ENCODE measurements around the gene PTDSS2. TPM values are rescaled to one million over a fixed set of nuclear protein-coding genes. Genes with fewer than 3 reads are reported as not detected.

The PTDSS2 gene
- total and polyA plus RNA-seq, 10 of the 15 experiments (the other 5 are each of a cell fraction or from before 2014, with no cell fraction given): 0.39 to 21.1 (median 10.8) TPM

GRCh38 chr11:520428-521176 is 70.5 kb downstream of the PTDSS2 start:
- Histone ChIP-seq H4K20me1 (ENCODE audit: control insufficient read depth, insufficient read depth) (no peaks in the 10 kb centered on the region), H3K4me1 (ENCODE audit: control insufficient read depth, insufficient read depth, low read length) (peaks cover 3% of the 10 kb centered on the region; the same call in 1 of the 2 replicates), H3K4me3 (no peak overlapping the region), H3K4me2 (ENCODE audit: control insufficient read depth, insufficient read depth) (no peak overlapping the region), H3K27ac (ENCODE audit: control insufficient read depth, insufficient read depth) (no peak overlapping the region), H3K9me3 (replicated peaks; ENCODE audit: control insufficient read depth, insufficient read depth, low read length) (no peaks in the 10 kb centered on the region), H3K9ac (ENCODE audit: control insufficient read depth, insufficient read depth, low read length) (no peak overlapping the region), H3K79me2 (ENCODE audit: control insufficient read depth, insufficient read depth, low read length) (no peaks in the 10 kb centered on the region), H3K36me3 (ENCODE audit: control insufficient read depth in 2 of 2, insufficient read depth in 2 of 2, low read length in 1 of 2) (no peaks in the 10 kb centered on the region), H3K27me3 (replicated peaks in 1 of 2; ENCODE audit: control insufficient read depth in 2 of 2, insufficient read depth in 2 of 2, low read length in 1 of 2) (no peaks in the 10 kb centered on the region), H2AFZ (ENCODE audit: control insufficient read depth, low read depth, low read length) (no peak overlapping the region)
- ChIA-PET RAD21 (ENCODE audit: unreplicated experiment) (no interaction called here), POLR2A (no interaction called here), SMC1A (ENCODE audit: uncharacterized antibody, unreplicated experiment) (interaction anchor here (1.1 kb wide), 1 partner anchor 270 kb away, joined by 3 read pairs; no protein-coding TSS in a partner anchor), CTCF (interaction anchor here (0.6 kb wide), 1 partner anchor 288 kb away, joined by 3 read pairs; no protein-coding TSS in a partner anchor)
- intact Hi-C loops (cut with micrococcal nuclease; ENCODE audit: unreplicated experiment): no loop called here
- DNase-seq (ENCODE audit: low read depth, low spot score) (no peak), ATAC-seq (no peak), FAIRE-seq (no peak)
- 95% methylated on average over 38 of the region's 39 CpGs for WGBS (ENCODE audit: insufficient coverage, insufficient replicate concordance, low lambda C conversion rate, missing lambda C conversion rate)
- in situ Hi-C loops (cut with MboI): no loop called here
- no TSS peak for BruUV-seq (replicated peaks)
- TF ChIP-seq CTCF (IDR thresholded peaks at IDR 0.05 in 2 of 3, conservative IDR thresholded peaks at IDR 0.05 in 1 of 3; ENCODE audit: control insufficient read depth in 2 of 3, extremely low read depth in 1 of 3, insufficient read depth in 1 of 3, low read depth in 3 of 3, low read length in 3 of 3) (peak in 2 of 3 experiments; percentile 8 to 25; a peak in 1 of 6 replicates), TARDBP (IDR thresholded peaks at IDR 0.05; ENCODE audit: borderline replicate concordance) (no peak)

- POLR2A ChIA-PET: no interaction called here
- ATAC-seq: no peak
- TF ChIP-seq CEBPB (IDR thresholded peaks at IDR 0.05; ENCODE audit: borderline replicate concordance in 1 of 2, low read depth in 2 of 2, low read length in 2 of 2) (no peak), PAX5 (IDR thresholded peaks at IDR 0.05; ENCODE audit: borderline replicate concordance, low read depth, low read length) (no peak), DPF2 (IDR thresholded peaks at IDR 0.05) (no peak), RBBP5 (conservative IDR thresholded peaks at IDR 0.05) (no peak), HSF1 (IDR thresholded peaks at IDR 0.05; ENCODE audit: low read depth, low read length) (no peak), MEF2B (IDR thresholded peaks at IDR 0.05; ENCODE audit: partially characterized antibody, poor library complexity, severe bottlenecking) (no peak), CBX3 (IDR thresholded peaks at IDR 0.05; ENCODE audit: borderline replicate concordance, low read depth) (no peak), CHD4 (IDR thresholded peaks at IDR 0.05) (no peak)
These were observed 71.2 kb downstream of the PTDSS2 start for GRCh38 chr11:521177-521688.

More at GRCh38 chr11:521177-521688, 71.2 kb downstream of the PTDSS2 start:
- no TSS peak for BruUV-seq (replicated peaks)
- Histone ChIP-seq H2AFZ (ENCODE audit: control insufficient read depth, low read depth, low read length) (no peak overlapping the region), H3K9me3 (replicated peaks; ENCODE audit: control insufficient read depth, insufficient read depth, low read length) (no peaks in the 10 kb centered on the region), H3K4me2 (ENCODE audit: control insufficient read depth, insufficient read depth) (no peak overlapping the region), H3K4me3 (no peak overlapping the region), H3K4me1 (ENCODE audit: control insufficient read depth, insufficient read depth, low read length) (peaks cover 3% of the 10 kb centered on the region; the same call in 1 of the 2 replicates), H3K27ac (ENCODE audit: control insufficient read depth, insufficient read depth) (no peak overlapping the region), H4K20me1 (ENCODE audit: control insufficient read depth, insufficient read depth) (no peaks in the 10 kb centered on the region), H3K79me2 (ENCODE audit: control insufficient read depth, insufficient read depth, low read length) (no peaks in the 10 kb centered on the region), H3K36me3 (ENCODE audit: control insufficient read depth in 2 of 2, insufficient read depth in 2 of 2, low read length in 1 of 2) (no peaks in the 10 kb centered on the region), H3K9ac (ENCODE audit: control insufficient read depth, insufficient read depth, low read length) (no peak overlapping the region), H3K27me3 (replicated peaks in 1 of 2; ENCODE audit: control insufficient read depth in 2 of 2, insufficient read depth in 2 of 2, low read length in 1 of 2) (no peaks in the 10 kb centered on the region)
- ChIA-PET CTCF (no interaction called here), RAD21 (ENCODE audit: unreplicated experiment) (no interaction called here), SMC1A (ENCODE audit: uncharacterized antibody, unreplicated experiment) (interaction anchor here (1.1 kb wide), 1 partner anchor 271 kb away, joined by 3 read pairs; no protein-coding TSS in a partner anchor)
- no peak for FAIRE-seq
- DNase-seq (ENCODE audit: low read depth, low spot score): no peak
- in situ Hi-C loops (cut with MboI) (no loop called here), intact Hi-C loops (cut with micrococcal nuclease; ENCODE audit: unreplicated experiment) (no loop called here)
- WGBS (ENCODE audit: insufficient coverage, insufficient replicate concordance, low lambda C conversion rate, missing lambda C conversion rate): 79% methylated on average over 10 of the region's 10 CpGs

Measured in GM12878 (cell line).